Mesenchymal stem cell (in vitro differentiated cells and primary cell): ENCODE results near the gene ENG. TPM values are rescaled to one million over a fixed set of nuclear protein-coding genes. Genes with fewer than 3 reads are reported as not detected.
A peak's percentile ranks its signal among the peaks of the same experiment; 100 is the strongest.

Experiments used
- DNase-seq: peaks from one replicate; pipeline ENCODE4 v3.0.0-alpha.2; 2013
- H2AFZ ChIP-seq: one replicate; pipeline ENCODE4 v1.6.1; 2013; ENCODE audit warnings: low read depth, mild to moderate bottlenecking, control low read depth, inconsistent platforms, low read length, moderate library complexity
- H2AK5ac ChIP-seq: 2 replicates; pipeline ENCODE4 v1.6.1; 2013; ENCODE audit warnings: low read length, moderate library complexity, mild to moderate bottlenecking, inconsistent platforms; ENCODE audit not compliant: severe bottlenecking
- H2BK120ac ChIP-seq: one replicate; pipeline ENCODE4 v1.6.1; 2013; ENCODE audit warnings: low read depth, mild to moderate bottlenecking, inconsistent platforms, low read length, moderate library complexity
- H2BK12ac ChIP-seq, 2 experiments: one replicate each; pipeline ENCODE4 v1.6.1; 2013; ENCODE audit warnings: inconsistent platforms in 2 of 2, low read length in 2 of 2, mild to moderate bottlenecking in 2 of 2, moderate library complexity in 2 of 2, control low read depth in 1 of 2
- H2BK15ac ChIP-seq: one replicate; pipeline ENCODE4 v1.6.1; 2013; ENCODE audit warnings: mild to moderate bottlenecking, low read depth, inconsistent platforms; ENCODE audit not compliant: poor library complexity, severe bottlenecking
- H2BK5ac ChIP-seq: 2 replicates; pipeline ENCODE4 v1.6.1; 2013; ENCODE audit warnings: low read depth, mild to moderate bottlenecking, low read length, control low read depth, inconsistent platforms; ENCODE audit not compliant: poor library complexity, severe bottlenecking
- H3K14ac ChIP-seq, 2 experiments: one replicate each; pipeline ENCODE4 v1.6.1; 2013; ENCODE audit warnings: inconsistent platforms in 2 of 2, low read length in 2 of 2, control low read depth in 1 of 2, mild to moderate bottlenecking in 1 of 2, moderate library complexity in 1 of 2
- H3K18ac ChIP-seq, 2 experiments: one replicate each; pipeline ENCODE4 v1.6.1; 2013; ENCODE audit warnings: inconsistent platforms in 2 of 2, low read length in 2 of 2, control low read depth in 1 of 2, low read depth in 1 of 2, mild to moderate bottlenecking in 1 of 2
- H3K23ac ChIP-seq, 2 experiments: one replicate each; pipeline ENCODE4 v1.6.1; 2013; ENCODE audit warnings: inconsistent platforms in 2 of 2, low read length in 2 of 2, mild to moderate bottlenecking in 2 of 2, moderate library complexity in 2 of 2, control low read depth in 1 of 2
- H3K27ac ChIP-seq: 2 replicates; pipeline ENCODE4 v1.5.1; 2013; ENCODE audit warnings: mild to moderate bottlenecking, moderate library complexity, low read length, control low read depth, inconsistent platforms; ENCODE audit not compliant: poor library complexity, severe bottlenecking
- H3K27me3 ChIP-seq, 2 experiments: 2 replicates each; pipeline versions ENCODE4 v1.6.1 to v1.7.0; 2013; ENCODE audit warnings: low read length in 2 of 2, mild to moderate bottlenecking in 2 of 2, moderate library complexity in 2 of 2, control low read depth in 1 of 2, inconsistent platforms in 1 of 2; ENCODE audit not compliant: control insufficient read depth in 1 of 2, insufficient read depth in 1 of 2
- H3K36me3 ChIP-seq, 2 experiments: 2 replicates each; pipeline versions ENCODE4 v1.6.1 to v1.7.0; 2013; ENCODE audit warnings: low read length in 2 of 2, control low read depth in 1 of 2, inconsistent platforms in 1 of 2, low read depth in 1 of 2, mild to moderate bottlenecking in 1 of 2; ENCODE audit not compliant: insufficient read depth in 2 of 2, control insufficient read depth in 1 of 2
- H3K4ac ChIP-seq, 2 experiments: one replicate each; pipeline ENCODE4 v1.6.1; 2013; ENCODE audit warnings: inconsistent platforms in 2 of 2, low read length in 2 of 2, mild to moderate bottlenecking in 2 of 2, moderate library complexity in 2 of 2, control low read depth in 1 of 2, low read depth in 1 of 2
- H3K4me1 ChIP-seq: 2 replicates; pipeline ENCODE4 v1.6.1; 2013; ENCODE audit warnings: low read depth, low read length, control low read depth; ENCODE audit not compliant: control insufficient read depth, insufficient read depth
- H3K4me2 ChIP-seq: 2 replicates; pipeline ENCODE4 v1.6.1; 2013; ENCODE audit warnings: low read length, mild to moderate bottlenecking, inconsistent platforms; ENCODE audit not compliant: poor library complexity, severe bottlenecking
- H3K4me3 ChIP-seq, 2 experiments: 2 replicates each; pipeline versions ENCODE4 v1.5.1 to v1.7.0; 2013; ENCODE audit warnings: low read length in 2 of 2, mild to moderate bottlenecking in 2 of 2, control low read depth in 1 of 2, low read depth in 1 of 2; ENCODE audit not compliant: insufficient read depth in 1 of 2
- H3K79me1 ChIP-seq: replicated peaks from 2 replicates; pipeline ENCODE4 v1.6.1; 2013; ENCODE audit warnings: mild to moderate bottlenecking, control low read depth, low read length, inconsistent platforms; ENCODE audit not compliant: poor library complexity, severe bottlenecking
- H3K9ac ChIP-seq: 2 replicates; pipeline ENCODE4 v1.7.0; 2013; ENCODE audit warnings: mild to moderate bottlenecking, low read length, moderate library complexity
- H3K9me3 ChIP-seq: 2 replicates; pipeline ENCODE4 v1.7.0; 2013; ENCODE audit warnings: mild to moderate bottlenecking, low read length; ENCODE audit not compliant: control insufficient read depth
- H4K8ac ChIP-seq: one replicate; pipeline ENCODE4 v1.6.1; 2013; ENCODE audit warnings: inconsistent platforms, mild to moderate bottlenecking, low read length, moderate library complexity
- H4K91ac ChIP-seq: one replicate; pipeline ENCODE4 v1.6.1; 2013; ENCODE audit warnings: mild to moderate bottlenecking, low read length, inconsistent platforms
- WGBS: methylation state at CpG from one replicate; pipeline ENCODE4 v1.1.7; 2013; ENCODE audit warnings: mixed read lengths; 5-methylcytosine and 5-hydroxymethylcytosine counted together
- polyA plus RNA-seq, 2 experiments: library from polyadenylated mRNA; stranded (reverse); fragments of 200-250 nt; gene quantifications; one replicate each; pipeline ENCODE4 v1.2.3, GENCODE V29; 2013

ENG gene
- polyA plus RNA-seq (2013, experiment 1 of 2) = 287 TPM
- polyA plus RNA-seq (2013, experiment 2 of 2) = 284 TPM

- peak within 1 kb of the TSS; percentile 93 for H4K8ac ChIP-seq
- peak within 1 kb of the TSS; percentile 96 for H2BK120ac ChIP-seq
- H3K9me3 ChIP-seq = peaks cover 4% of the 10 kb centered on the region
- peak within 1 kb of the TSS; percentile 97 to 99 for H3K18ac ChIP-seq
- H3K4ac ChIP-seq = peak within 1 kb of the TSS; percentile 97 to 99
- H3K79me1 ChIP-seq = peaks cover 9% of the 10 kb centered on the region
- H2BK12ac ChIP-seq = peak within 1 kb of the TSS; percentile 80 to 96
- peaks cover 37% of the 10 kb centered on the region for H3K4me1 ChIP-seq
- peak within 1 kb of the TSS in 1 of 2 experiments; percentile 91 for H3K14ac ChIP-seq
- peak within 1 kb of the TSS; percentile 67 for H3K27ac ChIP-seq
- H2AFZ ChIP-seq = no peak within 1 kb of the TSS
- H2BK15ac ChIP-seq = peak within 1 kb of the TSS; percentile 48
- peak within 1 kb of the TSS; percentile 90 for H3K9ac ChIP-seq
- peak within 1 kb of the TSS; percentile 80 for H2AK5ac ChIP-seq
- DNase-seq = peak; percentile 64
- H4K91ac ChIP-seq = peak within 1 kb of the TSS; percentile 99
- 48% methylated on average over 29 of the region's 37 CpGs for WGBS
- peak within 1 kb of the TSS; percentile 64 to 87 for H3K4me3 ChIP-seq
- H3K23ac ChIP-seq = peak within 1 kb of the TSS in 1 of 2 experiments; percentile 51
- peaks cover 12 to 33% of the 10 kb centered on the region in 2 experiments for H3K36me3 ChIP-seq
- no peaks in the 10 kb centered on the region for H3K27me3 ChIP-seq
- H2BK5ac ChIP-seq = no peak within 1 kb of the TSS
- peak within 1 kb of the TSS; percentile 72 for H3K4me2 ChIP-seq
These were observed at the start of gene ENG for GRCh38 chr9:127854184-127854806. Gene ENG, minus strand, starts transcription at chr9:127854658. Its CDS starts 303 bp downstream, at chr9:127854355.

- no peaks in the 10 kb centered on the region for H3K27me3 ChIP-seq
- no peak overlapping the region for H2BK5ac ChIP-seq
- peak overlapping the region; percentile 30 for H2AK5ac ChIP-seq
- H2AFZ ChIP-seq = no peak overlapping the region
- H3K79me1 ChIP-seq = peaks cover 2% of the 10 kb centered on the region
- no peak overlapping the region for H3K4me3 ChIP-seq
- H3K4me1 ChIP-seq = peaks cover 28% of the 10 kb centered on the region
- peak overlapping the region; percentile 48 for H3K27ac ChIP-seq
- H3K14ac ChIP-seq = peak overlapping the region in 1 of 2 experiments; percentile 93
- H2BK12ac ChIP-seq = peak overlapping the region; percentile 79 to 91
- peak overlapping the region; percentile 71 for H2BK120ac ChIP-seq
- H4K91ac ChIP-seq = peak overlapping the region; percentile 92
- H3K9ac ChIP-seq = peak overlapping the region; percentile 70
- no peak overlapping the region for H3K23ac ChIP-seq
- peak overlapping the region; percentile 92 for H2BK15ac ChIP-seq
- peak overlapping the region; percentile 61 to 90 for H3K4ac ChIP-seq
- peaks cover 12 to 14% of the 10 kb centered on the region in 2 experiments for H3K36me3 ChIP-seq
- no peak overlapping the region for H3K4me2 ChIP-seq
- H3K9me3 ChIP-seq = no peaks in the 10 kb centered on the region
- peak; percentile 51 for DNase-seq
- H4K8ac ChIP-seq = peak overlapping the region; percentile 85
- WGBS = 29% methylated on average over 16 of the region's 17 CpGs
- H3K18ac ChIP-seq = peak overlapping the region; percentile 91 to 92
These were observed 49.4 kb upstream of the ENG start for GRCh38 chr9:127903557-127904475.

GRCh38 chr9:127899128-127899943 lies 44.9 kb upstream of the ENG start, which contains the start of gene ST6GALNAC6:
Gene ST6GALNAC6, minus strand, starts transcription at chr9:127899603. Its CDS starts 1,622 bp downstream, at chr9:127897981.
- peak within 1 kb of the TSS; percentile 85 for H2BK5ac ChIP-seq
- peak within 1 kb of the TSS; percentile 86 for H3K4me2 ChIP-seq
- peak within 1 kb of the TSS; percentile 98 to 100 for H3K4ac ChIP-seq
- H3K9me3 ChIP-seq = no peaks in the 10 kb centered on the region
- no peaks in the 10 kb centered on the region for H3K27me3 ChIP-seq
- H2AFZ ChIP-seq = peak within 1 kb of the TSS; percentile 68
- peak within 1 kb of the TSS; percentile 98 for H3K9ac ChIP-seq
- peak within 1 kb of the TSS; percentile 94 for H2BK15ac ChIP-seq
- peaks cover 28 to 29% of the 10 kb centered on the region in 2 experiments for H3K36me3 ChIP-seq
- H3K79me1 ChIP-seq = peaks cover 23% of the 10 kb centered on the region
- H2BK12ac ChIP-seq = peak within 1 kb of the TSS; percentile 69 to 94
- peak within 1 kb of the TSS; percentile 95 to 97 for H3K18ac ChIP-seq
- peak within 1 kb of the TSS in 1 of 2 experiments; percentile 86 for H3K23ac ChIP-seq
- peak within 1 kb of the TSS; percentile 25 for H2AK5ac ChIP-seq
- 3% methylated on average over 48 of the region's 89 CpGs for WGBS
- peaks cover 44% of the 10 kb centered on the region for H3K4me1 ChIP-seq
- H3K27ac ChIP-seq = peak within 1 kb of the TSS; percentile 77
- DNase-seq = peak; percentile 77
- peak within 1 kb of the TSS; percentile 98 for H4K91ac ChIP-seq
- peak within 1 kb of the TSS; percentile 58 to 78 for H3K14ac ChIP-seq
- peak within 1 kb of the TSS; percentile 84 to 90 for H3K4me3 ChIP-seq
- H4K8ac ChIP-seq = peak within 1 kb of the TSS; percentile 92
- H2BK120ac ChIP-seq = peak within 1 kb of the TSS; percentile 97
